ENCODE measurements around the gene NLGN1.

Gene NLGN1

DNA sequence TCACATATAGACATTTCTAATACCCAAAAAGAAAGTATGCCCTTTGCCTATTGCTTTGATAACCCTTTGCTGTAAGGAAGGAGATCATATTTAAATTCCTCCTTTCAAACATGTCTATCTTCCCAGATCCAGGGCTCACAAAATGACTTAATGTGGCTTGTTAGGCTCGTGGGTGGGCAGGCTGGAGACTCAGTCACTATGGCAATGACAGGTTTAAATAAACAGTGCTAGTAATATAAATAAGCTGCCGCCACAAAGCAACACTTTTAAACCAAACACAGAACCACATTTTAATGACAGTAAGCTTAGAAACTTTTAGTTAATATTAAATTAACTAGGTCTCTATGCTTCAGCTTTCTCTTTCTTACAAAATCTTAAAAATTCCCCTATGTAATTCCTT, 845.6 kb downstream of the NLGN1 start:
- DNase-seq: no peak

DNA sequence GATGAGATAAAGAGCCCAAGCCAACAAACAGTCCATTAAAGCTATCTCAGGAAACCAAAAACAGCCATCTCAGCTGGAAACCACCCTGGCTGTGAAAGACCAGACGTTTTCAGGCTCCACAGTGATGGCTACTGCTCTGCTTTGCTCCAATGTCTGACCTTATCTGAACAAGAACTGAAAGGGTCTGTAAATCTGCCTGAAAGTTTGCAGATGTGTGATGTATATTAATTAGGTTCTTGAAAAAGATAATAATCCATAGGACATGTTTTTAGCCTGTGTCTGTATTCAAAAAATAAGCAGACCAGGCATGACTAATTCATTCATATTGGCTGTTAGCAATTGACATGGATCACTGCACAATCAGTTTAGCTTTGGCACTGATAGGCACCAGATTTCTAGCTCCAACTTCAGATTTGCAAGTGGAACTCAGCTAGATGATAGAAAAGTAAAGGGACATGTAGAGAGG, 850.2 kb downstream of the NLGN1 start:
- DNase-seq: no peak

DNA sequence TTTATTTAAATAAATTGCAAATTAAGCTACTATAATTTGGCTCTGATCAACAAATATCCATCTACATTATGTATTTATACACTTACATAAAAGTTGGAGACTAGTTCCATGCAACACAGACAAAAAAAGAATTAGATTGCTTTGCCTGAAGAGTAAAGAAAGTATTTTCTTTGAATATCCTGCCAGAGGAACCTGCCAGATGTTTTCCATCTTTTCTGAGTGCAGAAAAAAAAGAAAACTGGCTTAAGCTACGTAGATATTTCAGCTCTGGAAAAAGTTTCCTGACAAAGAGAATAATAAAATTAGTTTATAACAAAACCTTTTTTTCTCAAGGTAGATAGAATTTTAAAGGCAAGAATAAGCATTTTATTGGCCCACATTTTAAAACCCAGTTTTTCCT, 854.1 kb downstream of the NLGN1 start:
- no peak for DNase-seq

DNA sequence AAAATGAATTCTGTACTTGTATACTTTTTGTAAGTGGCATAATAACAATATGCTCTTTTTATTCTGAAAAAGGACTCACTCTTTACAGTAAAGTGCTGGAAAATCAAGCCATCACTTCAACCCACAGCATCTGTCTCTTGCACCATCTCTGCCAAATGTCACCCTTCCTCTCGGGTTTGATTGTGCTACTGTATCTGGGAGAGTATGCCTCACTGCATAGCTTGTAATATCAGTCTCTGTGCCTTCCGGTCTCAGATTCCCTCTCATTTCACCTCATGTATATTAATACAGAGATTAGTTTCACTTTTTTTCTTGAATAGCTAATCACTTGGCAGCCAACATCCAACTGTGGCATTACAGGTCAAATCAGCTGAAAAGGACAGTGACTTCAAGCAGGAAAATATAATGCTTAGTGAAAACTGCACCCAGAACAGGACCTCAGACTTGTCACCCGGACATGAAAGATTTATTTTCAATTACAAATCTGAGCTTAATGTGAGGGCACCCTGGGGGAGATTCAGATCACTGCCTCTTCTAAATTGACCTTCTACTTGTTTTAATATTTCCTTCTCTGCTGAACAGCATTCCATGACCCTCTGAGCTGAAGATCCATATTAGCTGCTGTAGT, 855.8 kb downstream of the NLGN1 start:
- DNase-seq: no peak

DNA sequence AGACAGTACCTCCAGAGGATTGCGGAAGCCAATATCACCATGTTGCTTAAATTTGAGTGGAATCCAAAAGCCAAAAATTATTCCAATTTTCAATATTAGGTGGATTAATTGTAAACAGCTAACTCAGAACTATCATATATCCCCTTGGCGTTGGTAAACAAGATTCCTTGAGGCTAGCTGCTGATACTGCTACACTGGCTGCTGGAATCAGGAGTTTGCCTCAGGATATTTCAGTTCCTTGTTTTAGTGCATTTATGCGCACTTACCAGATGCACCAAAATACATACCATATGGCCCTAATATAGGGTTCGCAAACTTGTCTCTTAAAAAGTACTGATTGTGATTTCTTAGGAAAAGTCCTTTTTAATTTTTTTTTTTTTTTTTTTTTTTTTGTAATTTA, 856.4 kb downstream of the NLGN1 start:
- DNase-seq: no peak

DNA sequence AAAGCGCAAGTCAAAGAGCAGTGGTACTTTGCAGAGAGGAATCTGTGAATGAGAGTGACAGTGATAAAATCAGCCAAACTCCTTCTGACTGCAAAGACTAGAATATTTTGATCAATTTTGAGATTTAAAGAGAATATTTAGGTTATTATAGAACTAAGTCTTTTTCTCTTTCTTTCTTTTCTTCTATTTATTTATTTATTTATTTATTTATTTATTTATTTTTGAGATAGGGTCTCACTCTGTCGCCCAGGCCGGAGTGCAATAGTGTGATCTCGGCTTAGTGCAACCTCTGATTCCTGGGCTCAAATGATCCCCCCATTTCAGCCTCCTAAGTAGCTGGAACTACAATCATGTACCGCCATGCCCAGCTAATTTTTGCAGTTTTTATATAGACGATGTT, 857.9 kb downstream of the NLGN1 start:
- no peak for DNase-seq

DNA sequence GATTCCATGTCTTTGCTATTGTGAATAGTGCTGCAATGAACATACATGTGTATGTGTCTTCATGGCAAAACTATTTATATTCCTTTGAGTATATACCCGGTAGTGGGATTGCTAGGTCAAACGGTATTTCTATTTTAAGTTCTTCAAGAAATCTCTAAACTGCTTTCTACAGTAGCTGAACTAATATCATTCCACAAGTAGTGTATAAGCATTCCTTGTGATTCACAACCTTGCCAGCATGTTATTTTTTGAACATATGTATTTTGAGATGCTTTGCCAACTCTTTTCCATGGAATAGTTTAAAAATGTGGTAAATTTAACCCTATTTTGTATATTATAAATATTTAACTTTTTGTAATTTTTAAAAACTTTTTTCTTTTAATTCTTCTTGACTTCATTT, 868.9 kb downstream of the NLGN1 start:
- DNase-seq: no peak

DNA sequence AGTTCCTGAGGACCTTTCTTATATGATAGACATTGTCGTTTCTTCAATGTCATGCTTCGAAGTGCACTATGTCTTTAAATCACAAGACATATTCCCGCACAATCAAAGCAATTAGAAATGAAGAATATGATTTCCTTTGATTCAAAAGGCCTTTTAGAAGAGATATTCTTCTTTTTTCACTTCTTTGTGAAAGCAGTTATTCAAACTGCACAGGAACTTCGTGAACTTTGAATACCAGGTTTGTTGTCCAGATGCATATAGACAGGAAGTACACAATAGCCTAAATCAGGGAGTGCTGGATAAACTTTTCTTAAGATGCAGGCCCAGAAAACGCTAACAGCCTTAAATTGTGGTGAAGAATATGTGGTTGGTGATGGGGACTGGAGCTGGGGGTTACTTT, 870.5 kb downstream of the NLGN1 start:
- no peak for DNase-seq

DNA sequence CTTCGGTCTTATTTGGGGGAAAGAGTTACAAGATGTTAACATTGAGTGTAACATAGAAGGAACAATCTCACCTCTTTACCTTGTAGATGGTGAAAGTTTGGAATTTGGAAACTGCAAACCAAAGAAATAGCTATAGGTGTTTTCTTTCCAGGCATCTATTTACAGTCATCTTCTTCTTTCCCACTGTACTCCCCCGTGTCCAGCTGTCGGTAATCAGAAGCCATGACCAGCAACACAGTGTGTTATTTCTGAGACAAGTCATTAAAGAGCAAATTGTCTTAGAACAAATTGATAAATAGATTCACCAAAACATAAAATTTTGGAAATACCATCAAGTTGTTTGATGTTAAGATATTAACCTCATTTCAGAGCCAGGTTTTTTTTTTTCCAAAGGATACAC, 871.0 kb downstream of the NLGN1 start:
- DNase-seq: no peak

DNA sequence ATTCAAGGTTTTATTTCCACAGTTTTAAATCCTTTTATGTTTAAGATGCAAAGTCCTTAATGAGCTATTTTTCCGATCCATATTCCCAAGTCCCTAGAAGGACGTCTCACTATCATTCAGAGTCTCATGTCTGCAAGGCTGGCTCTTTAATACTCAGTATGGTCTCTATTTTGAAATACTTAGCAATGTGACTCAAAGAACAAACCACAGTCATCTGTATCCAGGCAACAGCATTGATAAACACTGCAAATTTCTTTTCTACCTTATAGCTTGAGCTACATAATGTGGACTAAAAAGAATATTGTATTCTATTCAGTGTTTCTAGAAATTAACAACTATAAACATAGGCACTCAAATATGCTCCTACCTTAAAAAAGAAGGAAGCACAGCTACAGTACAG, 873.3 kb downstream of the NLGN1 start:
- no peak for DNase-seq

DNA sequence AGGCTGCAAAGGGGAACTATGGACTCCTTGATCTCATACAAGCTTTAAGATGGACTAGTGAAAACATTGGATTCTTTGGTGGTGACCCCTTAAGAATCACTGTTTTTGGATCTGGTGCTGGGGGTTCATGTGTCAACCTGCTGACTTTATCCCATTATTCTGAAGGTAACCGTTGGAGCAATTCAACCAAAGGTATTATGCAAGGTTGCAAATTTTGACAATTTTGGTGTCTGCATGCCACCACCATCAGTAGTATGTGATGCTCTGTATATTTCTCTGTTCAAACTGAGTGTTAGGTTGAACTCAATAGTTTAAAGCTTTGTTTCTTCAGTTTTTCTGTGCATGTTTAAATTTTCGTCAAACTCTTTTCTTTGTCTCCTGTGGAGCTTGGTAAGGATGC, 877.8 kb downstream of the NLGN1 start:
- no peak for DNase-seq

DNA sequence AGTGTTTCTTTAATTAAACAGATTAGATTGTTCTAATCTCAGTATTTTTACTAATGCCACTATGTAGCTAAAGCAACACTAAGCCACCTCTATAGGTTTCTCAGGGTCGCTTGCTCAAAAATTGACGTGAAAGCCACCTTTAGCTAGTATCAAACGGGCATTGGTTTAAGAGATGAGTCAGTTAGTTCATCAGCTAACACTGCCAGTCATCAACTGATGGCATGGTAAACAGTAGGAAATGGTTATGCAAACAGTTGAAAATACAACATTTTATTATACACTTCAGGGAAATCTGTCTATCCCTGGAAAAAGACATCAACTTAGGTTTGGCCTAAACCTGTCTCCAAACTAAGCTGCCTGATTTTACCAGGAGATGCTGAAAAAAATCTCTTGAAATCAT, 879.3 kb downstream of the NLGN1 start:
- DNase-seq: no peak

DNA sequence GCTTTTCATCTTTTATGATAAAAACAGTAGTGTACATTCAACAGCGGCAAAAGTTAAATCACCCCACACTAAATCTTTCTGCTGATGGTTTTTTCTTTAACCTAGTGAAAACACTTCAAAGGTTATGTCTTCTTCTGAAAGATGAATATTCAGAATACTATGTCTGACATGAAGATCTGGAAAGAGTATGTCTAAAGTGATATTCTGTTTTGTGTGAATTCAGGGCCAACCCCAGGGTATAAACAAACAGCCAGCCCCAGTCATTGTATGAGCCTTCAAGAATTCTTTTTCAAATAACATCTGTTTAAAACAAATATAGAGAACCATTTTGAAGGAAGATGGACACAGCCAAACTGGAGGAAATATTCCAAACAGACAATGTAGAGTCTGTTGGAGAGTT, 880.5 kb downstream of the NLGN1 start:
- no peak for DNase-seq

DNA sequence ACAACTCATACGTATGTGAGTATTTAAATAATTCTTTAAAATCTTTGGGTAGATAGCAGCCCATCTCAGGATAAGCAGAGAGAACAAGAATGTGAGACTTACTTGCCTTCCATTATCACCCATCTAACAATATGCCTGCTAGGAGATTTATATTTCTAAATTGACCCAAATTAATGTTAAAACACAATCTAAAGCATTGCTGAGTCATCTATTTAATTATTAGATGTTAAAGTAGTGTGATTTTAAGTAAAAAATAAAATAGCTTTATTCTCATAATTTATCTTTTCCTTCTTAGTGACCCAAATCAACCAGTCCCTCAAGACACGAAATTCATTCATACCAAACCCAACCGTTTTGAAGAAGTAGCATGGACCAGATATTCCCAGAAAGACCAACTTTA, 882.6 kb downstream of the NLGN1 start:
- no peak for DNase-seq

DNA sequence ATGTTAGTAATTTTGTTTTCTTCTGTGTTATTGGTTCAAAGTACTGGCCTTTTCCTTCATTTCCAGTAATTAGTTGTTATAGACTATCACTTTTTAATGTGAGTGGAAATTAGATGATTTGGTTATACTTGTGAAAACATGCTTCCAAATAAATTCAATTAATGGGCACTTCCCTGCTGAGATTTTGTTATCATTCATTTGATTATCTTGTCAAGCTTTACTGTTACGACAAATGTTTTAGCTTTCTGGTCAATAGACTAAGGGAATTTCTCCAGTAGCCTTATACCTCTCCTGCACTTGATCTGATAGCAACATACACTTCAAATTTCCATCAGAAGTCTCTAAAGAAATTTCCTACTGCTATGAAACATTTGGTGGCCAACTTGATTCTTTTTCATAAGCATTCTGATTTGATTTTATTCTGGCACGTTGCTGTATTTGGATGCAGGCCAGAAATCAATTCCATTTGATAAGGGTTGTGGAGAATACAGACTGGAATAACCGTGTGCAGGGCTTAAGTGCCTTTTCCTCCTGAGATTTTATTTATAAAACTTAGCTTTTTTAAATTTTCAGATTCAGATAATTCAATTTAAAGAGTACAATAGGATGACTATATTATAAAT, 887.8 kb downstream of the NLGN1 start:
- DNase-seq: no peak

DNA sequence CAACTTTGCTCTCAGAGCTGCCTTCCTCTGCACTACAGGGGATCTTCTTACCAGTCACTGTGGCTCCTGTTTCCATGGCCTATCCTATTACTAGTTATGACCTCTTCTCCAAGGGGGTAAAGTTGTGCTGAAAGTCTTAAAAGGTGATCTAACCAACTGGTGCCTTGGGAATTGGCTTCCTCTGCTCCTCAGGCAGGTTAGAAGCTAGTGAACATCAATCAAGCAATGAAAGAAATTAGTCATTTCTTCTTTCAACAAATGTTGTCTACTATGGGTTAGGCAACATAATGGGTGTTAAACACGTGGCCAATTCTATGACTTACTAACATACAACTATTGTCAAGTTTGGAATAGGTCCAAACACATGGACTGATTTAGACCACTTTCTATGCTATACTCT, 890.2 kb downstream of the NLGN1 start:
- no peak for DNase-seq

DNA sequence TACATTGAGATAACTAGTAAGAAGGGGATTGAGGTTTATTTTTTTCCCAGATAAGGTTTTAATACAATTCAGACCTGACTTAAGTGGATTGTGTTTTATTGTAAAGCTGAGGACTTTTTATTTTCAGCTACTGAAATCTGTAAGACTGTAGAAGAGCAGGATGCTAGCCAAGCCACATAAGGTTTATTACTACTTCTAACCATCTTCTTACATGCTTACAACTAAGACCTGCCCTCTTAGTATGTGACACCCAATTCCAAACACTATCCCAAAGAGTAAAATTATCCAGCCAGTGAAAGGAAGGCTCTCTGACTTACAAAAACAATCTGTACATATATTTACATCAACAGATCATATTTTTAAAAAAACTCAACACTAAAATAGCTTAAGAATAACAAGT, 897.1 kb downstream of the NLGN1 start:
- DNase-seq: no peak

DNA sequence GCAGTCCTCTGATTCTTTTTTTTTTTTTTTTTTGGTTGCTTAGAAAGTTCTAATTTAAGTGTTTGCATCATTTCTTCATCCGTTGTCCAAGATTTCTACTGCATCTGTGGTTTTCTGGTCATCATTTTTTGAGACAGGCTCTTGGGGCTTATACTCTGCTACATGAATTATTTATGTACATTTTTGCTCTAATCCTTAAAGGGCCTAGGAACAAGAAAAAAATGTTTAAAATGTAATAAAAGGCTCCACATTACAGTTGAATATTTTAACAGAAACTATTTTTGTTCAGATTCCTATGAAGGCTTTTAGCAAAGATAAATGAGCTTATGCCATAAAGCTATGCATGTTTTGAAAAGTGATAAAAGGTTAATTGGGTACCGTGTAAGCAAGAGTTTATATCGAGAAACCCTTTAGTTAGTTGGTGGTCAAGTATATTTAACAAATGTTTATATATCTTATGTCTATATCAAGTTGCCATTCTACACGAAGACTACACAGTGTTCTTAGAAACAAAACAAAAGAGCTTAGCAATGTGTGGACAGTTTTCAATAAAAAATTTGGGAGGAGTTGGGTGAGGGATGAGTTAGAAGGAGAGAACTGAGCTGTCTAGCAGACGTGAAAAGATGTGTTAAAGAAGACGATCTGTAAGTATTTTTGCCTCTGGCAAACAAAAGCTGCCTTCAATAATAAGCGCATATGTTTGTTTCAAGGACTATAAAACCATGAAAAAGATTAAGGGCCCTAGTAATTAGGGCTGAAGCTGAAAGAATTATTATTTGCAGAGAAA, 898.0 kb downstream of the NLGN1 start:
- no peak for DNase-seq

DNA sequence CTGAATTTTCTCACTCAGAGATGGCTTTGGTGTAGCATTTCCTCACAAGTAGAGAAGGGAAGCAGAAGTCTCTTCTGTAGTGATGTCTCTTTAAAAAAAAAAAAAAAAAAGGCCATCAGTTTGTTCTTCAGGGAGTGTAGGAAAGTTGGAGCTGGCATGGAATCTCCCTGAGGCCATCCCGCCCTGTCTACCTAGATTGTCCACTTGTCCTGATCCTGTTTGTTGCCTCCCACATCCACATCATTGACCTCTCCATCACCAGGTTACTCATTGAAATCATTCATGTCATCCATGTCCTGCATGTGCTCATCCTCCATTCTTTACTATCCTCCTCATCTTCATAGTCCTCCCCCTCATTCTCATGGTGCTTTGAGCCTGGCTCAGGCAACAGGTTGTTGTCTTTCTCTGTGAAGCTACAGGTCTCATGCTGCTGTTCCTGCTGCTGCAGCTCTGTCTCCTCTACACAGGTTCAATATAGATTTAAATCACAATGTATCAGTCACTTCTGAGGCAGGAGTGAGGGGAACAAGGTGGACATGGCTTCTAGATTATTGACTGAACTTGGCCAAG, 905.3 kb downstream of the NLGN1 start:
- no peak for DNase-seq

DNA sequence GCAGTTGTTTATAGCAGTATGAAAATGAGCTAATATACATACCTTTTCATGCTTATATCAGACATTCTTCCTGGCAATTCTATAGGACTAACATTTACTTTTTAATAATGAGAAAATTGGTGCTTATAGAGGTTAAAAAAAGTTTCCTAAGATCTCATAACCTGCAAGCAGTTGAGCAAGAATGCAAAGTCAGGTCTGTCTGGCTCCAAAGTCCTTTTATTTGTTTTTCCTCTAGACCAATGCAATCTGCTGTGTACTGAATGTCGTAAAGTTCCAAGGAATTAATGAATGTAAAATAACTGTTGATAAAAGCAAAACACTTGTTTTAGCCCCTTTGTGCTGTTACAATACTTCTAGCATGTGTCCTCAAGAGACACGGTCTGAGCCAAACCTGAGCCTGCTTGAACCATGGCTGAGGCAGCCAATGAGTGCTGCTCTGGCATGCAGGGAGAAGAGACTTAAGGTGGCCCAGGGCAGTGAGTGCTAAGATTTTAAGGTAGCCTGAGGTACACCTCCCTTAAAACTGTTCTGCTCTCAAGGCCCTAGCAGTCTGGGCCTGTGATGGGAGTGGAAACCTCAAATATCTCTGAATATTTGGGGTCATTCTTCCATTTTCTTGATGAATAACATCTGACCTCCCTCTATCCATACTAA, 906.5 kb downstream of the NLGN1 start:
- no peak for DNase-seq

DNA sequence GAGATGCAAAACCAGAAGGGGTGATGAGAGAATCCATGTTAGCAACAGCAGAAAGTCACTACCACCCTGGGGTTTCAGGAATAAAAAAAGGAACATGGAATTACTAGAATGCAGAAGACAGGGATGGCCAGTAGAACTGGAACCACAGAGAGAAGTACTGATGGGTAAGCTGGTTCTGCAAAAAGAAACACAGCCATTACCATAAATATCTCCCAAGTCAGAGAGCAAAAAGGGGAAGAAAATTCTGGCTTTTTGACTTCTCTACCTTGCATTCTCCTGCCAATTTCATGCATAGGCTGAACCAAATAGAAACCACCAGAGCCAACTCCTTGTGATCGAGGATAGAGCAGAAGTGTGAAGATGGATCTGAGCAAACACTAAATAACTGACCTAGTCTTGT, 911.2 kb downstream of the NLGN1 start:
- no peak for DNase-seq

DNA sequence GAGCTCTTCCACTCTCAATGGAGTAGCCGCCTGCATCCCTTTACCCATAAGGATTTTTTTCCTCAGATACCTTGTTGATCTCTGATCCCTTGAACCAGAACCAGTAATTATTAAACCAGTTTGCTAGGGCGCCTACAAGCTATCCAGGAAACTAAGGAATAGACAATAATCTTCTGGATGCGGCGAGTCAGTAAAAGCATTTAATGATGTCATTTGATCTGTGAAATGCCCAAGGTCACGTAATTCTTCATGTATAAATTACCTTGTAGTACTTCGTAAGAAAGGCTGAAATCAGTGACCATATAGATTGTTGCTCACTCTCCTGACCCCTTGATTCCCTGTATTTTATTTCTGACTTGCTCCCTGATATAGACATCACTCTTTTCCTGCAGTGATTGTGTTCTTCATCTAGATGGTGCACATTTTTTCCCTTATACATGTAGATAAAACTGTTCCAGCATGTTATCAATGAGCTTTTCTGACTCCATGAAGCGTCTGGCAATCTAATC, 913.0 kb downstream of the NLGN1 start:
- DNase-seq: no peak

DNA sequence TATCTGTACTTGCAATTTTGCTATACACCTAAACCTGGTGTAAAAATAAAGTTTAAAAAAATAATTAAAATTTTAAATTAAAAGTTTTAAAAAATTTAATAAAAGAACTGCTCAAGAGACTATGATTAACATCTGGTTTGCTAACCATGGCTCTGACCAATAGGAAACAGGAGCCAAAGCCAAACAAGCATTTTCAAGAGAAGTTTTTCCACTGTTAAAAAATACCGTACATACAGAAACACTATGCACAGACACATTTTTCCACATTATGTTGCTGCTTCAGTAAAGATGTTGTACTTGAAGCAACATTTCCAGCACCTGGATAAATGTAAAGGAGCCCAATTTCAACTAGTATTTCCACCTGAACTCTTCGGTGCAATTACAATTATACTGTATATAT, 917.7 kb downstream of the NLGN1 start:
- DNase-seq: no peak
